GM21390 (cell line): ENCODE results near the gene ARHGAP12.
"Not testable (repeated sequence)": the region's sequence is repeated elsewhere in the genome, so short reads cannot be mapped to it uniquely, and the experiment has no call there.

Experiments
- ATAC-seq: cut with Tn5 transposase; IDR thresholded peaks from one replicate; pipeline ENCODE4 v1.9.1; 2021; ENCODE audit not compliant: unreplicated experiment

Gene ARHGAP12

GRCh38 chr10:31928549-31929260, at the start of gene ARHGAP12:
ARHGAP12 (minus strand) TSS chr10:31928831; CDS start chr10:31908855, 19,976 bp downstream.
- peak; percentile 75 for ATAC-seq

GRCh38 chr10:31978156-31978483, 49.5 kb upstream of the ARHGAP12 start:
- ATAC-seq = no peak

- no peak for ATAC-seq
Measured at GRCh38 chr10:31977440-31978155, 49.0 kb upstream of the ARHGAP12 start.

GRCh38 chr10:31975157-31975765, 46.6 kb upstream of the ARHGAP12 start:
- ATAC-seq = no peak

GRCh38 chr10:31974434-31975124, 45.9 kb upstream of the ARHGAP12 start:
- ATAC-seq = no peak

GRCh38 chr10:31972519-31973041, 43.9 kb upstream of the ARHGAP12 start:
- ATAC-seq = no peak

- not testable (repeated sequence) for ATAC-seq
Measured at GRCh38 chr10:31969847-31970246, 41.2 kb upstream of the ARHGAP12 start.

GRCh38 chr10:31963589-31963980, 35.0 kb upstream of the ARHGAP12 start:
- ATAC-seq = no peak

- no peak for ATAC-seq
Measured at GRCh38 chr10:31962826-31963588, 34.4 kb upstream of the ARHGAP12 start.

- ATAC-seq = no peak
Measured at GRCh38 chr10:31961277-31962074, 32.8 kb upstream of the ARHGAP12 start.

- no peak for ATAC-seq
Measured at GRCh38 chr10:31959461-31960173, 31.0 kb upstream of the ARHGAP12 start.

- no peak for ATAC-seq
Measured at GRCh38 chr10:31958856-31959255, 30.2 kb upstream of the ARHGAP12 start.

GRCh38 chr10:31956200-31956946, 27.7 kb upstream of the ARHGAP12 start:
- ATAC-seq = no peak

- ATAC-seq = no peak
Measured at GRCh38 chr10:31954410-31955191, 26.0 kb upstream of the ARHGAP12 start.

- ATAC-seq = no peak
Measured at GRCh38 chr10:31953480-31953879, 24.8 kb upstream of the ARHGAP12 start.

- ATAC-seq = no peak
Measured at GRCh38 chr10:31953080-31953479, 24.4 kb upstream of the ARHGAP12 start.

GRCh38 chr10:31952066-31952465, 23.4 kb upstream of the ARHGAP12 start:
- no peak for ATAC-seq

GRCh38 chr10:31949266-31949665, 20.6 kb upstream of the ARHGAP12 start:
- ATAC-seq = no peak
